HepG2 (cell line): ENCODE measurements around the gene SLC2A4. TPM values are rescaled to one million over a fixed set of nuclear protein-coding genes. Genes with fewer than 3 reads are reported as not detected.
A peak's percentile ranks its signal among the peaks of the same experiment; 100 is the strongest.

ENCODE experiments used
- NFE2 ChIP-seq: sonication (generic); formaldehyde crosslinking; IDR thresholded peaks from 2 replicates; pipeline ENCODE4 v1.4.0; 2020; ENCODE audit warnings: missing genetic modification reagents
- SNAI1 ChIP-seq: sonication (generic); formaldehyde crosslinking; IDR thresholded peaks from 2 replicates; pipeline ENCODE4 v1.5.0; 2020; ENCODE audit warnings: mild to moderate bottlenecking, missing genetic modification reagents, borderline replicate concordance
- SP4 ChIP-seq: sonication (generic); formaldehyde crosslinking; IDR thresholded peaks from 2 replicates; pipeline ENCODE4 v1.8.1; 2023; ENCODE audit warnings: mild to moderate bottlenecking, missing genetic modification reagents
- TCF12 ChIP-seq, 2 experiments: fragments of 450-650 bp in 1 of 2; sonication (generic) in 1 of 2; formaldehyde crosslinking in 1 of 2; IDR thresholded peaks; 2 replicates each; pipeline versions ENCODE4 v1.6.1 to v1.8.0; 2017 to 2022; ENCODE audit warnings: antibody characterized with exemption in 1 of 2, mild to moderate bottlenecking in 1 of 2, missing genetic modification reagents in 1 of 2, moderate library complexity in 1 of 2
- WIZ ChIP-seq: sonication (generic); formaldehyde crosslinking; IDR thresholded peaks from 2 replicates; pipeline ENCODE4 v1.5.1; 2020; ENCODE audit warnings: mild to moderate bottlenecking, missing genetic modification reagents
- ZFP62 ChIP-seq: sonication (generic); formaldehyde crosslinking; IDR thresholded peaks from 2 replicates; pipeline ENCODE4 v1.4.0; 2020; ENCODE audit warnings: missing genetic modification reagents
- ZNF34 ChIP-seq: sonication (generic); formaldehyde crosslinking; IDR thresholded peaks from 2 replicates; pipeline ENCODE4 v1.4.0; 2020; ENCODE audit warnings: mild to moderate bottlenecking, missing genetic modification reagents, borderline replicate concordance
- ZNF589 ChIP-seq: sonication (generic); formaldehyde crosslinking; conservative IDR thresholded peaks from 2 replicates; pipeline ENCODE4 v1.8.0; 2022; ENCODE audit warnings: mild to moderate bottlenecking, moderate library complexity, missing genetic modification reagents
- ZNF891 ChIP-seq: sonication (generic); formaldehyde crosslinking; IDR thresholded peaks from 2 replicates; pipeline ENCODE4 v1.5.0; 2020; ENCODE audit warnings: mild to moderate bottlenecking, missing genetic modification reagents
- ZSCAN31 ChIP-seq: sonication (generic); formaldehyde crosslinking; IDR thresholded peaks from 2 replicates; pipeline ENCODE4 v1.5.0; 2020; ENCODE audit warnings: low read depth, mild to moderate bottlenecking, missing genetic modification reagents
- polyA plus RNA-seq, 8 experiments: library from polyadenylated mRNA; depleted of rRNA in 3 of 8; stranded (reverse) in 7 of 8; unstranded in 1 of 8; fragments of >200 nt; fragmentation: Illumina TruSeq in 4 of 8; extraction: Trizol in 4 of 8; gene quantifications; 2 replicates each; pipeline versions ENCODE4 v1.2.1 to v1.2.3, GENCODE V29; 2011 to 2016; ENCODE audit warnings: low read depth in 4 of 8, missing spikeins in 1 of 8, mixed read lengths in 1 of 8; ENCODE audit not compliant: insufficient read depth in 1 of 8
- total RNA-seq, 5 experiments: library from RNA; depleted of rRNA; stranded (reverse); fragments of >200 nt; fragmentation: Illumina TruSeq; extraction: Trizol; gene quantifications; 2 replicates each; pipeline ENCODE4 v1.2.3, GENCODE V29; 2016; ENCODE audit warnings: low read depth in 1 of 5
- TF ChIP-seq, protein P1 (sequence below): sonication (generic); formaldehyde crosslinking; conservative IDR thresholded peaks from 2 replicates; pipeline ENCODE4 v1.8.0; 2022; ENCODE audit warnings: mild to moderate bottlenecking, moderate library complexity, missing genetic modification reagents
- TF ChIP-seq, protein P2 (sequence below): sonication (generic); formaldehyde crosslinking; IDR thresholded peaks from 2 replicates; pipeline ENCODE4 v1.4.0; 2020; ENCODE audit warnings: missing genetic modification reagents
- TF ChIP-seq, protein P3 (sequence below): sonication (generic); formaldehyde crosslinking; IDR thresholded peaks from 2 replicates; pipeline ENCODE4 v1.5.1; 2020; ENCODE audit warnings: mild to moderate bottlenecking, missing genetic modification reagents, moderate library complexity
- TF ChIP-seq, protein P4 (sequence below): sonication (generic); formaldehyde crosslinking; IDR thresholded peaks from 2 replicates; pipeline ENCODE4 v1.8.1; 2023; ENCODE audit warnings: missing genetic modification reagents, inconsistent platforms, borderline replicate concordance
- TF ChIP-seq, protein P5 (sequence below): sonication (generic); formaldehyde crosslinking; IDR thresholded peaks from 2 replicates; pipeline ENCODE4 v1.4.0; 2020; ENCODE audit warnings: missing genetic modification reagents
- TF ChIP-seq, protein P6 (sequence below): sonication (generic); formaldehyde crosslinking; IDR thresholded peaks from 2 replicates; pipeline ENCODE4 v1.4.0; 2020; ENCODE audit warnings: missing genetic modification reagents

SLC2A4 gene
- total and polyA plus RNA-seq, 2 of the 13 experiments (the other 11 are each of a cell fraction or from before 2014, with no cell fraction given), result 4.9 to 5.8 TPM

DNA sequence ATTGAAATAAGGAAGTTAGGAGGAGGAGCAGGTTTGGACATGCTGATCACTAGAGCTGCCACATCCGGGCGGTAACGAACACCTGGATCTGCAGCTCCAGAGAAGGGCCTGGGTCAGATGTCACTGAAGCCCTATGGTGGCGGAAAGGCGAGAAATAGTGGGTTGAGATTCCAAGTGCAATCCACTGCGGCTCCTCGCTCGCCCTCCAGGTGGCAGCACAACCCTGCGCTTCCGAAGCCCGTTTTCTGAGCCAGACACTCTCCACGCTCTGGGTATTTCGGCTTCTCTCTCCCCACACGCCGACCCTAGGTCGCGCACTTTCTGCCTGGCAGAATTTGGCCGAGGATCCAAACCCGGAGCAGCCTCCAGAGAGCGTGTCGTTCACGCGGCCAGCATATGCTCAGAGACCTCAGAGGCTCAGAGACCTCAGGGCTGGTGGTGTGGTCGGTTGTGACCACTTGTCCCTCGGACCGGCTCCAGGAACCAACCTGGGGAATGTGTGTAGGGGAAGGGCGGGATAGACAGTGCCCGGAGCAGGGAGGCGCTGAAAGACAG lies 922 bp upstream of the SLC2A4 start (continued):
- TF ChIP-seq, protein P1, sequence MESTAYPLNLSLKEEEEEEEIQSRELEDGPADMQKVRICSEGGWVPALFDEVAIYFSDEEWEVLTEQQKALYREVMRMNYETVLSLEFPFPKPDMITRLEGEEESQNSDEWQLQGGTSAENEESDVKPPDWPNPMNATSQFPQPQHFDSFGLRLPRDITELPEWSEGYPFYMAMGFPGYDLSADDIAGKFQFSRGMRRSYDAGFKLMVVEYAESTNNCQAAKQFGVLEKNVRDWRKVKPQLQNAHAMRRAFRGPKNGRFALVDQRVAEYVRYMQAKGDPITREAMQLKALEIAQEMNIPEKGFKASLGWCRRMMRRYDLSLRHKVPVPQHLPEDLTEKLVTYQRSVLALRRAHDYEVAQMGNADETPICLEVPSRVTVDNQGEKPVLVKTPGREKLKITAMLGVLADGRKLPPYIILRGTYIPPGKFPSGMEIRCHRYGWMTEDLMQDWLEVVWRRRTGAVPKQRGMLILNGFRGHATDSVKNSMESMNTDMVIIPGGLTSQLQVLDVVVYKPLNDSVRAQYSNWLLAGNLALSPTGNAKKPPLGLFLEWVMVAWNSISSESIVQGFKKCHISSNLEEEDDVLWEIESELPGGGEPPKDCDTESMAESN (CRISPR knock-in tag), result peak; percentile 80; the same call in 1 of the 2 replicates
- TF ChIP-seq, protein P2, sequence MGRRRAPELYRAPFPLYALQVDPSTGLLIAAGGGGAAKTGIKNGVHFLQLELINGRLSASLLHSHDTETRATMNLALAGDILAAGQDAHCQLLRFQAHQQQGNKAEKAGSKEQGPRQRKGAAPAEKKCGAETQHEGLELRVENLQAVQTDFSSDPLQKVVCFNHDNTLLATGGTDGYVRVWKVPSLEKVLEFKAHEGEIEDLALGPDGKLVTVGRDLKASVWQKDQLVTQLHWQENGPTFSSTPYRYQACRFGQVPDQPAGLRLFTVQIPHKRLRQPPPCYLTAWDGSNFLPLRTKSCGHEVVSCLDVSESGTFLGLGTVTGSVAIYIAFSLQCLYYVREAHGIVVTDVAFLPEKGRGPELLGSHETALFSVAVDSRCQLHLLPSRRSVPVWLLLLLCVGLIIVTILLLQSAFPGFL (CRISPR knock-in tag), result no peak
- peak; percentile 9; the same call in 1 of the 2 replicates for TF ChIP-seq ZNF34 (CRISPR knock-in tag)
- no peak for TF ChIP-seq SNAI1 (CRISPR knock-in tag)
- TF ChIP-seq SP4 (CRISPR knock-in tag), result peak; percentile 70; the same call in 1 of the 2 replicates
- TF ChIP-seq ZNF589, result no peak
- TF ChIP-seq, protein P3, sequence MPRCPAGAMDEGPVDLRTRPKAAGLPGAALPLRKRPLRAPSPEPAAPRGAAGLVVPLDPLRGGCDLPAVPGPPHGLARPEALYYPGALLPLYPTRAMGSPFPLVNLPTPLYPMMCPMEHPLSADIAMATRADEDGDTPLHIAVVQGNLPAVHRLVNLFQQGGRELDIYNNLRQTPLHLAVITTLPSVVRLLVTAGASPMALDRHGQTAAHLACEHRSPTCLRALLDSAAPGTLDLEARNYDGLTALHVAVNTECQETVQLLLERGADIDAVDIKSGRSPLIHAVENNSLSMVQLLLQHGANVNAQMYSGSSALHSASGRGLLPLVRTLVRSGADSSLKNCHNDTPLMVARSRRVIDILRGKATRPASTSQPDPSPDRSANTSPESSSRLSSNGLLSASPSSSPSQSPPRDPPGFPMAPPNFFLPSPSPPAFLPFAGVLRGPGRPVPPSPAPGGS, result peak; percentile 93
- TF ChIP-seq, protein P4, sequence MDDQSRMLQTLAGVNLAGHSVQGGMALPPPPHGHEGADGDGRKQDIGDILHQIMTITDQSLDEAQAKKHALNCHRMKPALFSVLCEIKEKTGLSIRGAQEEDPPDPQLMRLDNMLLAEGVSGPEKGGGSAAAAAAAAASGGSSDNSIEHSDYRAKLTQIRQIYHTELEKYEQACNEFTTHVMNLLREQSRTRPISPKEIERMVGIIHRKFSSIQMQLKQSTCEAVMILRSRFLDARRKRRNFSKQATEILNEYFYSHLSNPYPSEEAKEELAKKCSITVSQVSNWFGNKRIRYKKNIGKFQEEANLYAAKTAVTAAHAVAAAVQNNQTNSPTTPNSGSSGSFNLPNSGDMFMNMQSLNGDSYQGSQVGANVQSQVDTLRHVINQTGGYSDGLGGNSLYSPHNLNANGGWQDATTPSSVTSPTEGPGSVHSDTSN, result no peak
- TF ChIP-seq, protein P5, sequence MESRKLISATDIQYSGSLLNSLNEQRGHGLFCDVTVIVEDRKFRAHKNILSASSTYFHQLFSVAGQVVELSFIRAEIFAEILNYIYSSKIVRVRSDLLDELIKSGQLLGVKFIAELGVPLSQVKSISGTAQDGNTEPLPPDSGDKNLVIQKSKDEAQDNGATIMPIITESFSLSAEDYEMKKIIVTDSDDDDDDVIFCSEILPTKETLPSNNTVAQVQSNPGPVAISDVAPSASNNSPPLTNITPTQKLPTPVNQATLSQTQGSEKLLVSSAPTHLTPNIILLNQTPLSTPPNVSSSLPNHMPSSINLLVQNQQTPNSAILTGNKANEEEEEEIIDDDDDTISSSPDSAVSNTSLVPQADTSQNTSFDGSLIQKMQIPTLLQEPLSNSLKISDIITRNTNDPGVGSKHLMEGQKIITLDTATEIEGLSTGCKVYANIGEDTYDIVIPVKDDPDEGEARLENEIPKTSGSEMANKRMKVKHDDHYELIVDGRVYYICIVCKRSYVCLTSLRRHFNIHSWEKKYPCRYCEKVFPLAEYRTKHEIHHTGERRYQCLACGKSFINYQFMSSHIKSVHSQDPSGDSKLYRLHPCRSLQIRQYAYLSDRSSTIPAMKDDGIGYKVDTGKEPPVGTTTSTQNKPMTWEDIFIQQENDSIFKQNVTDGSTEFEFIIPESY (CRISPR knock-in tag), result peak; percentile 83
- no peak for TF ChIP-seq TCF12 (IDR thresholded peaks at IDR 0.05)
- no peak for TF ChIP-seq TCF12 (CRISPR knock-in tag; IDR thresholded peaks at IDR 0.05)
- peak; percentile 90 for TF ChIP-seq ZNF891 (CRISPR knock-in tag)
- no peak for TF ChIP-seq WIZ (CRISPR knock-in tag)
- TF ChIP-seq, protein P6, sequence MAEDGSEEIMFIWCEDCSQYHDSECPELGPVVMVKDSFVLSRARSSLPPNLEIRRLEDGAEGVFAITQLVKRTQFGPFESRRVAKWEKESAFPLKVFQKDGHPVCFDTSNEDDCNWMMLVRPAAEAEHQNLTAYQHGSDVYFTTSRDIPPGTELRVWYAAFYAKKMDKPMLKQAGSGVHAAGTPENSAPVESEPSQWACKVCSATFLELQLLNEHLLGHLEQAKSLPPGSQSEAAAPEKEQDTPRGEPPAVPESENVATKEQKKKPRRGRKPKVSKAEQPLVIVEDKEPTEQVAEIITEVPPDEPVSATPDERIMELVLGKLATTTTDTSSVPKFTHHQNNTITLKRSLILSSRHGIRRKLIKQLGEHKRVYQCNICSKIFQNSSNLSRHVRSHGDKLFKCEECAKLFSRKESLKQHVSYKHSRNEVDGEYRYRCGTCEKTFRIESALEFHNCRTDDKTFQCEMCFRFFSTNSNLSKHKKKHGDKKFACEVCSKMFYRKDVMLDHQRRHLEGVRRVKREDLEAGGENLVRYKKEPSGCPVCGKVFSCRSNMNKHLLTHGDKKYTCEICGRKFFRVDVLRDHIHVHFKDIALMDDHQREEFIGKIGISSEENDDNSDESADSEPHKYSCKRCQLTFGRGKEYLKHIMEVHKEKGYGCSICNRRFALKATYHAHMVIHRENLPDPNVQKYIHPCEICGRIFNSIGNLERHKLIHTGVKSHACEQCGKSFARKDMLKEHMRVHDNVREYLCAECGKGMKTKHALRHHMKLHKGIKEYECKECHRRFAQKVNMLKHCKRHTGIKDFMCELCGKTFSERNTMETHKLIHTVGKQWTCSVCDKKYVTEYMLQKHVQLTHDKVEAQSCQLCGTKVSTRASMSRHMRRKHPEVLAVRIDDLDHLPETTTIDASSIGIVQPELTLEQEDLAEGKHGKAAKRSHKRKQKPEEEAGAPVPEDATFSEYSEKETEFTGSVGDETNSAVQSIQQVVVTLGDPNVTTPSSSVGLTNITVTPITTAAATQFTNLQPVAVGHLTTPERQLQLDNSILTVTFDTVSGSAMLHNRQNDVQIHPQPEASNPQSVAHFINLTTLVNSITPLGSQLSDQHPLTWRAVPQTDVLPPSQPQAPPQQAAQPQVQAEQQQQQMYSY (CRISPR knock-in tag), result peak; percentile 90
- TF ChIP-seq NFE2 (CRISPR knock-in tag), result no peak
- TF ChIP-seq ZSCAN31, result no peak
- no peak for TF ChIP-seq ZFP62
